GM21423 (cell line): ENCODE measurements around the gene CDK14.
"Not testable (repeated sequence)": the region's sequence is repeated elsewhere in the genome, so short reads cannot be mapped to it uniquely, and the experiment has no call there.

Source experiments
- ATAC-seq: cut with Tn5 transposase; IDR thresholded peaks from one replicate; pipeline ENCODE4 v1.9.1; 2021; ENCODE audit warnings: mild to moderate bottlenecking, moderate library complexity; ENCODE audit not compliant: unreplicated experiment

The CDK14 gene

DNA sequence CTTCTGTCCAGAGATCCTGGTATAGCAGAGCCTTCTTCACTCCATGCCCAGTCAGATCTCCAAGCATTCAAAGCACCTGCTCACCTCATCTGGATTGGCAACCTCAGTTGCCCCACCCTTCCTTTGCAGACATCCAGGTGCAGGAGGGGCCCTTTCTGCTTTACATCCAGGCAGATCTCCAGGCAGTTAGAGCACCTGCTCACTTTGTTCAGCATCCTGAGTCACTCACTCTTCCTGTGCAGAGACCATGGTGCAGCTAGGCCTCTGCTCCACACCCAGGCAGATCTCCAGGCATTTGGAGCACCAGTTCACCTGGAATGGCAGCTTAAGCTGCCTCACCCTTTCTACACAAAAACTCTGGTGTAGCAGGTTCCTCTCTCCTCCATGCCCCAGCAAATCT, 153.1 kb downstream of the CDK14 start:
- ATAC-seq = no peak

DNA sequence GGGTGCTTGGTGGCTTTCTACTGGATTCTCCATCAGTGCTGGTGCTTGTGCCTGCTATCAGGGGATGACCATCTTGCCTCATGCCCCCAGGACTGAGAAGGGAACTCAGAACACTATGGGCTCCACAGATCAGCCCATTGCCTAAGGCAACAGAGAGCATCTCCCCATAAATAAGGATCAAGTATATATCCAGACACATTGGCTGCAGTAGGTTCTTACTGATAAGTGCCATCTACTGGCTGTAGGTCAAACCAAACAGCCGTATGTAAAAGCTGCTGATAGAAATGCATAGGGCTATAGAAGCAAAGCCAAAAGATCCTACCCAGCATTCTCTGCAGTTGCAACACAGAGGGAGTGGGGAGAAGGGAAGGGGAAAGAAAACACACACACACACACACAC, 153.7 kb downstream of the CDK14 start:
- ATAC-seq = no peak

- ATAC-seq = no peak
These were observed 155.5 kb downstream of the CDK14 start for GRCh38 chr7:90751595-90751994.

- no peak for ATAC-seq
These were observed 155.9 kb downstream of the CDK14 start for GRCh38 chr7:90752051-90752450.

- ATAC-seq = no peak
These were observed 158.9 kb downstream of the CDK14 start for GRCh38 chr7:90755041-90755440.

DNA sequence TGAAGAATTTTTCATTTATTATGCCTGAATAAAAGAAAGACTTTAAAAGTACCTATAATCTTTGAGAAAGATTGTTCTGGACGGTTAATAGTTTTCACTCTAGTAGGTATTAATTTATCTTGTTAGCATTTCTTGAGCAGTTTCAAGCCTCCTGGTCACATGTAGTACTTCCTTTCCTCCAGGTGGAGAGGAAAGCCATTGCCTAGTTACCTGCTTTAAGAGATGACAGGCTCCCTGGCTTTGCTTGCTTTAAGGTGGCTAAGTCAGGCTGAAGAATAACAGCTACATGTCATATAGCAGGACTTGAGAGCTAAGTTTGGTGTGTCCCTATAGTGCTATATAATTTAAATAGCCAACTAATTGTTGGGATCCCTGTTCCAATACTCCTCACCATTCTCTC, 160.2 kb downstream of the CDK14 start:
- ATAC-seq = no peak

GRCh38 chr7:90757565-90757950, 161.4 kb downstream of the CDK14 start:
- ATAC-seq = peak; percentile 69

GRCh38 chr7:90758933-90759562, 162.9 kb downstream of the CDK14 start:
- ATAC-seq = no peak

GRCh38 chr7:90759710-90760109, 163.6 kb downstream of the CDK14 start:
- ATAC-seq = no peak

DNA sequence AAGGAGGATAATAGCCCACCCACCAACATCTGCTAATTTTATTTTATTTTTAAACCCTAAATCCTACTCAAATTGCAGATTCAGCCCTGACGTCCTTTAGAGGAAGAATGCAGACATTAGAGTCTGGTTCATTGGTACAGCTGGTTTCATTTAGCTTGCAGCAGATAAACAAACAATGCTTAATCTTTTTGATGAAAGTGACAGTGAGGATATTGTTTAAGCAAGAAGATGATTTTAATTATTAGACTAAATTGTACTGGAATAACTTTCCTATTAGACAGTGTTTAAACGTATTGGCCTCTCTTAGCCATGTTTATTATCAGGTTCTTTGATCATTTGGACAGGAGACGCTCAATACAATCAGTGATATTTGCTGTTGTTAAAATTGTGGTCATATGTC, 164.8 kb downstream of the CDK14 start:
- no peak for ATAC-seq

- ATAC-seq = no peak
These were observed 165.5 kb downstream of the CDK14 start for GRCh38 chr7:90761584-90761983.

DNA sequence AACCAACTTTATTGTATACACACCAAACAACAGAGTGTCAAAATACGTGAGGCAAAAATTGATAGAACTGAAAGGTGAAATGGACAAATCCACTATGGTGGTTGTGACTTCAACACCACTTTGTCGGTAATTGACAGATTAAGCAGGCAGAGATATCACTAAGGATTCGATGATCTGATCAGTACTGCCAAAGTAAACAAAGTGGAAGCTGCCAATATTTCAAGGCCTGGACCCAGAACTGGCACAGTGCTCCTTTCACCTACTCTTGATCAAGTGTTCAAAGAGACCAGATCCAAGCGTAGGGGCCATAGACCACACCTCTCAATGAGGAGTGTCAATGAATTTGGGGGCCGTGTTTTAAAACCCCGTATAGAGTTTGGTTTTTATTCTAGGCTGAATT, 167.0 kb downstream of the CDK14 start:
- no peak for ATAC-seq

DNA sequence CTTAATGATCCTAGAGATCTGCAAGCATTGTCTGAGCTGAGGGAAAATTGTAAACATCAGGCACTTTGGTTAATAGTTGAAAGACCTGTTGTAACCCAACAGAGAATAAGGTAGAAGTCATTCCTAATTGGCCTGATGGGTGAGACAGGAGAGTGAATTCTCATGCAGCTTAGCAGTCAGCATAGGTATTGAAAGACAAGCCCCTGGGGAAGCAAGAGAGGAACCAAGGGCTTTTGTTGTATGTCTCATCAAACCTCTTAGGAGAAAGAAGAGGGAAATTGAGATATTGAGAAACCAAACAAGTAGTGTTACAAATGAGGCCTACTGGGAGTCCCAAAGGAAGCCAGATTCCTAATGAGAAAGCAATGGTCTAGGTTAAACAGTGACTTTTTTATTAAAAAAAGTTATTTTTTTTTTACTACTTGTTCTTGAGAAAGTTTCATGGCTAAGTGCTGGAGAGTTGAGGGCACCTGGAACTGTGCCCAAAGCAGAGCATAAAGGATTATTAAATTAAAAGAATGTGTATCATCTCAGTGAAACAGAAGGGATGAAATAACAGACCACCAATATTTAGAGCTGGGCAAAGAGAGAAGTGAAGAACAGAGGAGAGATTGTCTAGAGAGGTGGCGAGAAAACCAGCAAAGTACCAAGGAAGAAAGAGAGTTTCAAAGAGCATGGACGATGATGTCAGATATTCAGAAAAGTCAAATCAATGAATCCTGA, 168.9 kb downstream of the CDK14 start:
- ATAC-seq = peak; percentile 73

DNA sequence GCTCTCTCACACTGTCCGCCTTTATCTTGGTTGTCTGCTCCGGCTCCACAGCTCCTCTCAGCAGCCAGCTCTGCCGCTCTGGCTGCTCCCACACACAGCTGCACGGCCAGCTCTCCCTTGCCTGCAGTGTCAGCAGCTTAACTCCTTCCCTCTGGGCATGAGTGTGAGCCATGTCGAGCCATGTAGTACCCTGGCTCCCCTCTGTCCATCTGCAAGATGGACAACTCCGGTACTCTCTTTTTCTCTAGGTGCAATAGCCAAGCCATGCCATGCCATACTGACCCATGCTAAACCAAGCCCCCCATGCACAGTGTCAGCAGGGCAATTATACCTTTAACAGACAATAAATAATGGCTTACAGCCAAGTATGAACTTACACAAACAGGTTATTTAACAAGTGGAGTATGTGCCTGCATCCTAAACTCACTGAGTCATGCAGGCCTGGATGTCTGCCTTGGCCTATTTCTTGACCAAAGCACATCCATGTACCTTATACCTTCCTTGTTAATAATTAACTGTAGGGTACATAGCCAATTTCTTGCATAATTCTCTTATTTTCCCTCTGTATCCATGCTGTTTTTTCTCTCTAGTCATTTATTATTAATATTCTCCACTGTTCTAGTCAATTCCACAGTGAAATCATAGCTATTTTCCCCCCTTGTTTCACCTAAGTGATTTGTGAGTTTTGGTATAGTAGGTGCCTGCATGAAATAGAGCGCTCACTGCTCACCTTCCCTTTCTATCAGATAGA, 170.9 kb downstream of the CDK14 start:
- no peak for ATAC-seq

DNA sequence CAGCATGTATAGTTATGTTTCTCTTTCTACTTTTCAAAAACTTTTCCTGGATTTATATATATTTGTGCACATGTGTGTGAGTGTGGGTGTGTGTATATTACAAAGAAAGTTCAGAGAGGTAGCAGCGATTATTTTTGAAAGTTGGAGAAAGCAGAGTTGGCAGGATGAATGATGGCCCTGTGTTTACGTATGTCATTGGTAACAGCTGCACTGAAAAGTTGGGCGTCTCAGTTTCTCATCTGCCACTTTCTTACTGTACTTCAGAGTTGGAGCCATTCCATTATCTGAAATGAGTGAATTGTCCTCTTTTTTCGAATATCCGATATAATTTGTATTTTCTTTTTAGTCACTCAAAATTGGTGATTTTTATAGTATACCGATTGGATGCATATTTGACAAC, 172.2 kb downstream of the CDK14 start:
- ATAC-seq = no peak

GRCh38 chr7:90769036-90769435, 172.9 kb downstream of the CDK14 start:
- ATAC-seq = no peak

- not testable (repeated sequence) for ATAC-seq
These were observed 173.4 kb downstream of the CDK14 start for GRCh38 chr7:90769566-90769965.

DNA sequence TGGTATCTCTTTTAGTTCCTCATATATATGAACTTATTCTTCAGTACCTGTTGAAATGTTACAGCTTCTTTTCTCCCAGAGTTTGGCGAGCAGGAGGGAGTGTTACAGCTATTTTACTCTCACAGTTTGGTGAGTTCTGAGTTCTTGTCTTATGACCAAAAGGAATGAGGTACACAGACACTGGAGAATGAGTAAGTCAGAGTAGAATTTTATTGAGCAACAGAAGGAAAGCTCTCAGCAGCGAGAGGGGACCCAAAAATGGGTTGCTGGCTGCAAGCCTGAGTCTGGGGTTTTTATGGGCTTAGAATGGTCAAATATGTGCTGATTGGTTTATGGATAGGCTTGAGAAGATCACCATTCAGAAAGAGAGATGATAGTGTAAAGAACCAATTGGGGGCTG, 175.2 kb downstream of the CDK14 start:
- no peak for ATAC-seq

DNA sequence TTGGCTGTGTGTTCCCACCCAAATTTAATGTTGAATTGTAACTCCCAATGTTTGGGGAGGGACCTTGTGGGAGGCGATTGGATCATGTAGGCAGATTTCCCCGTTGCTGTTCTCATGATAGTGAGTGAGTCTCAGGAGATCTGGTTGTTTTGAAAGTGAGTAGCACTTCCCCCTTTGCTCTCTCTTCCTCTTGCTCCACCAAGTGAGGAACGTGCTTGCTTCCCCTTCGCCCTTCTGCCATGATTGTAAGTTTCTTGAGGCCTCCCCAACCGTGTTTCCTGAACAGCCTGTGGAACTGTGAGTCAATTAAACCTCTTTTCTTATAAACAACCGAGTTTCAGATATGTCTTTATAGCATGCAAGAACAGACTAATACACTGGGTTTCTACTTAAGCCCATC, 176.3 kb downstream of the CDK14 start:
- ATAC-seq = no peak

GRCh38 chr7:90773269-90773668, 177.1 kb downstream of the CDK14 start:
- ATAC-seq = no peak

DNA sequence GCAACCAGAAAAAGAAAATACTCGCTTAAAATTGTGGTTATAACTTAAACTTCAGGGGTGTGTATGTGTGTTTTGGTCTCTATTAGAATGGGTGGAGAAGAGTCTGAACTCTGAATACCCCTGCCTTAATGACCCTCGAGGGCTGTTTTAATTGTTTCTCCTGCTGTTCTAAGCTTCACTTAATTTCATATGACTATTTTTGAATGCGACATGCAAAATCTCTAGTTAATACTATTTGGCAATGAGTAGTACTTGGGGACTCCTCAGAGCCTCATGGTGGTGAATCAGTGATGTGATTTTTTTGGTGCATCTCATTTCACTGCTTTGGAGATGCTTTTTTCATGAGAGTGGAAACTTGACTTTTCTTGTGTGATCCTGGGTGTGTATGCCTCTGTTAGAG, 178.6 kb downstream of the CDK14 start:
- no peak for ATAC-seq

DNA sequence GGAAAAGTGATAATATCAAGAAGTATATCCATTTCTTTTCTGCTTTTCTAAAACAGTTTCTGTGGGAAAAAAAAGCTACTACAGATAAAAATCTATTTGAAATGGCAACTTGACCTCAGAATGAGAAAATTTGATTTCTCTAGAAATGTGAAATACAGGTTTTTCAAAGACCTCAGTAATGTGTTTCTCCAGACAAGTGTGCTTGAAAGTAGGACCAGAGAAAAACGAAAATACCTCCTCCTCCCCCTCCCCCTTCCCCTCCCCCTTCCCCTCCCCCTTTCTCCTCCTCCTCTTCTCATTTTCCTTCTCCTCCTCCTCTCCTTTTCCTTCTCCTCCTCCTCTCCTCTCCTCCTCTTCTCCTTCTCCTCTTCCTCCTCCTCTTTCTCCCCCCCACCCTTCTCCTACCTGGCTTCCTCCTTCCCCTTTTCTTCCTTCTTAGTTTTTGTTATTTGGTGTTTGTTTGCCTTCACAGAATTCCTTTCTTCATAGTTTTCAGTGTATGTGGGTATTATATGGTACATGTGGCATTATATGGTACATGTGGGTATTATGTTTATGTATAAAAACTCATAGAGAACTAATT, 179.4 kb downstream of the CDK14 start:
- no peak for ATAC-seq
